Cerebellar cortex (tissue), 1 donor: ENCODE measurements around the gene GK2.

ENCODE experiments used
- DNase-seq: peaks from one replicate; pipeline ENCODE4 v3.0.0-alpha.2; 2015; ENCODE audit warnings: low spot score

GK2 gene

GRCh38 chr4:79408063-79408462 is at the start of gene GK2:
Gene GK2 (minus strand): TSS chr4:79408228. CDS start chr4:79408200, 28 bp downstream.
- DNase-seq, result no peak

GRCh38 chr4:79455216-79455615 is 47.2 kb upstream of the GK2 start:
- DNase-seq, result no peak

- DNase-seq, result no peak
Measured at GRCh38 chr4:79454656-79455055, 46.6 kb upstream of the GK2 start.

GRCh38 chr4:79450053-79450452 is 42.0 kb upstream of the GK2 start:
- no peak for DNase-seq

GRCh38 chr4:79446145-79446544 is 38.1 kb upstream of the GK2 start:
- no peak for DNase-seq

GRCh38 chr4:79445371-79445781 is 37.3 kb upstream of the GK2 start:
- DNase-seq, result no peak

GRCh38 chr4:79442422-79442821 is 34.4 kb upstream of the GK2 start:
- no peak for DNase-seq

- no peak for DNase-seq
Measured at GRCh38 chr4:79439489-79439888, 31.5 kb upstream of the GK2 start.

- no peak for DNase-seq
Measured at GRCh38 chr4:79431839-79432238, 23.8 kb upstream of the GK2 start.

GRCh38 chr4:79429113-79429903 is 21.3 kb upstream of the GK2 start:
- DNase-seq, result no peak

GRCh38 chr4:79426989-79427388 is 19.0 kb upstream of the GK2 start:
- no peak for DNase-seq

- no peak for DNase-seq
Measured at GRCh38 chr4:79425586-79425985, 17.6 kb upstream of the GK2 start.

- DNase-seq, result no peak
Measured at GRCh38 chr4:79421483-79421882, 13.5 kb upstream of the GK2 start.

- DNase-seq, result peak; percentile 44
Measured at GRCh38 chr4:79413886-79414285, 5.9 kb upstream of the GK2 start.

GRCh38 chr4:79413032-79413885 is 5.2 kb upstream of the GK2 start:
- peak; percentile 78 for DNase-seq

- no peak for DNase-seq
Measured at GRCh38 chr4:79404666-79405065, 3.4 kb downstream of the GK2 start.

- DNase-seq, result no peak
Measured at GRCh38 chr4:79403356-79403755, 4.7 kb downstream of the GK2 start.

GRCh38 chr4:79402332-79402851 is 5.6 kb downstream of the GK2 start:
- no peak for DNase-seq

- DNase-seq, result no peak
Measured at GRCh38 chr4:79399076-79399475, 9.0 kb downstream of the GK2 start.

- DNase-seq, result no peak
Measured at GRCh38 chr4:79397951-79398350, 10.1 kb downstream of the GK2 start.

- DNase-seq, result no peak
Measured at GRCh38 chr4:79396794-79397193, 11.2 kb downstream of the GK2 start.

- peak; percentile 60 for DNase-seq
Measured at GRCh38 chr4:79395841-79396240, 12.2 kb downstream of the GK2 start.

GRCh38 chr4:79390890-79391289 is 17.1 kb downstream of the GK2 start:
- DNase-seq, result no peak
